Effector memory CD4-positive, alpha-beta T cell (primary cell): ENCODE results near the gene CDH13.

Experiments used
- DNase-seq, 3 donors: peaks; one replicate each; pipeline ENCODE4 v3.0.0-alpha.2; 2020
- H3K27ac ChIP-seq: 2 replicates; pipeline ENCODE4 v1.7.0; 2013; ENCODE audit warnings: mild to moderate bottlenecking, low read length, moderate library complexity; ENCODE audit not compliant: insufficient read depth, poor library complexity, severe bottlenecking
- H3K27me3 ChIP-seq: replicated peaks from 2 replicates; pipeline ENCODE4 v1.7.0; 2013; ENCODE audit warnings: mild to moderate bottlenecking, low read length; ENCODE audit not compliant: insufficient read depth, control insufficient read depth, poor library complexity, severe bottlenecking
- H3K36me3 ChIP-seq: 2 replicates; pipeline ENCODE4 v1.7.0; 2013; ENCODE audit warnings: mild to moderate bottlenecking, low read length, moderate library complexity; ENCODE audit not compliant: control insufficient read depth, insufficient read depth
- H3K4me1 ChIP-seq: 2 replicates; pipeline ENCODE4 v1.7.0; 2013; ENCODE audit warnings: low read length, mild to moderate bottlenecking; ENCODE audit not compliant: control insufficient read depth, insufficient read depth, poor library complexity, severe bottlenecking
- H3K4me3 ChIP-seq: 2 replicates; pipeline ENCODE4 v1.7.0; 2013; ENCODE audit warnings: low read length, low read depth, mild to moderate bottlenecking; ENCODE audit not compliant: insufficient read depth, poor library complexity, severe bottlenecking
- H3K9me3 ChIP-seq: 2 replicates; pipeline ENCODE4 v1.7.0; 2013; ENCODE audit warnings: mild to moderate bottlenecking, low read length, moderate library complexity; ENCODE audit not compliant: control insufficient read depth

Gene CDH13

DNA sequence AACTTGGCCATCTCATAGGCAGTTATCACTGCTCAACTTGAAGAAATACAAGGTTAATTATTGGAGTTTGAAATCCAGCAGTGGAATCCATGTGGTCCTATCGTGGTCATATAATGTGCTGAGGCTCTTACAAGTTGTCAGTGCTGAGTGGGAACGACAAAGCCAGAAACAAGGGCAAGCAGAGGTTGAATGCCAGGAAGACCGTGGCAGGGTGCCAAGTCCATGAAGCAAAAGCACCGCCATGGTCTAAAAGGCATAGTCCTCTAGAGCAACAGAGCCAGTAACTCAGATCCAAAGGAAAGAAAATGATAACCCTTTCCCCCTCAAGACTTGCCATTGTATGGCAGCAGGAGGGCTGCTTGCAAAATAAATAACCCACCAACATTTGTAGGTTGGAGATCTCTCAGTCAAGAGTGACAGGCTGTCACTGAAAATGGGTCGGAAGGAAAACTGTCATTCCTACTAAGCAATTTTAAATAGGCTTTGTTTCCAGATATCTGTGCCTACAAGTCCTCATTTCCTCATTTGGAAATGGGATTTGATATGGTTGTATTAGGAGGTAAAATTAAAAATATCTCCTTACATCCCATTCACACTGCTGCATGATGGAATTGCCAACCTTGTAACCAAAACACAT is 1144.7 kb downstream of the CDH13 start:
- Histone ChIP-seq H3K36me3 (no peaks in the 10 kb centered on the region), H3K4me3 (no peak overlapping the region), H3K27me3 (no peaks in the 10 kb centered on the region), H3K27ac (no peak overlapping the region), H3K9me3 (no peaks in the 10 kb centered on the region), H3K4me1 (no peaks in the 10 kb centered on the region)
- no peak for DNase-seq

DNA sequence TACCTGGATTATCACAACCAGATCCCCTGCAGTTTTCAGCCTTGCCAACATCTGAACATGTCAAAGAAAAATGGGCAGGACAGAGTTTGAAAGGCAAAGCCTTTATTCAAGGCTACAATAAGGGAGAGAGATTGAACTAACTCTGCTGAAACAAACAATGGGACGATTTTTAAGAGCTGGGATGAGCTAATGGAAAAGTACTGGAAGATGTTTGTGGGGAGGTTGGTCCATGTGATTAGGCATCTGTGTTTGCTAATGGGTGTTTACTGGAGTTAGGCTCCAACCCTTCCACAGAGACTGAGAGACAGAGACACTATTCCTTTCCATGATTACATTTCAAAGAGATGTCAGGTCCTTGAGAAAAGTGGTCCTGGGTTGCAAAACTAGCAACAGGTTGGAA is 1146.0 kb downstream of the CDH13 start:
- Histone ChIP-seq H3K9me3 (no peaks in the 10 kb centered on the region), H3K27ac (no peak overlapping the region), H3K4me3 (no peak overlapping the region), H3K27me3 (no peaks in the 10 kb centered on the region), H3K36me3 (no peaks in the 10 kb centered on the region), H3K4me1 (no peaks in the 10 kb centered on the region)
- DNase-seq, result no peak

DNA sequence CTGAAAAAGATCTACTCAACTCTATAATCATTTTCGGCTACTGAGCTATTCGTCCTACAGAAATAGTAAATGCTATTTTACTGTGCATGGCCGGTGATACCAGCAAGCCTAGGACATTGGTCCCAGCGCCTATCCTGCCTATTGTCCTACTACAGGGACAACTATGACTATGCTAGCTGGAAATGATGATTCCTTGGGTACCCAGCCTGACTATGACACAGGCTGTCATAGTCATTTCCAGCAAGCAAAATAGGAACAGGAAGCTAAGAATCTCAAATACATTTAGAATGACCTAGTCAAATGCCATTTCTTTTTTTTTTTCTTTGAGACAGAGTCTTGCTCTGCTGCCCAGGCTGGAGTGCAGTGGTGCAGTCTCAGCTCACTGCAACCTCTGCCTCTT is 1147.3 kb downstream of the CDH13 start:
- H3K4me3 ChIP-seq, result no peak overlapping the region
- no peaks in the 10 kb centered on the region for H3K9me3 ChIP-seq
- no peaks in the 10 kb centered on the region for H3K4me1 ChIP-seq
- H3K27ac ChIP-seq, result no peak overlapping the region
- no peaks in the 10 kb centered on the region for H3K27me3 ChIP-seq
- no peaks in the 10 kb centered on the region for H3K36me3 ChIP-seq
- DNase-seq, result no peak

DNA sequence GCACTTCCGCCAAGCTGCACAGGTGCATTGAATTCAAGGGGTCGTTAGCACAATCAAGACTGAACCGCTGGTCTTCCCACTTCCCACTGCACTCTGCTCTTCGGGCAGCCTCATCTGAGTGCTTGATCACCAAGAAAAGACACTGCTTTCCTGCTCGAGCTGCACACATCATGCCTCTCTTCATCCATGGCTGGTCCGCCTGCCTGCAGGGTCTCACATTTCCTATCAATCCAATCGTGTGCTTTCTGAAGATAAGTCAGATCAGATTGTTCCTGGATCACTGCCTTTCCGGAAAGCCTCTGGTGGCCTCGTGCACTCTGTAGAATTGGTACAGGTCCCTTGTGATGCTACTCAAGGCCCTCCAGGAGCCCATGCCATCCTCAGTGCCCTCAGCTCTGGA is 1150.2 kb downstream of the CDH13 start:
- Histone ChIP-seq H3K36me3 (no peaks in the 10 kb centered on the region), H3K9me3 (no peaks in the 10 kb centered on the region), H3K4me3 (no peak overlapping the region), H3K27ac (no peak overlapping the region), H3K4me1 (no peaks in the 10 kb centered on the region), H3K27me3 (no peaks in the 10 kb centered on the region)
- DNase-seq, result no peak

DNA sequence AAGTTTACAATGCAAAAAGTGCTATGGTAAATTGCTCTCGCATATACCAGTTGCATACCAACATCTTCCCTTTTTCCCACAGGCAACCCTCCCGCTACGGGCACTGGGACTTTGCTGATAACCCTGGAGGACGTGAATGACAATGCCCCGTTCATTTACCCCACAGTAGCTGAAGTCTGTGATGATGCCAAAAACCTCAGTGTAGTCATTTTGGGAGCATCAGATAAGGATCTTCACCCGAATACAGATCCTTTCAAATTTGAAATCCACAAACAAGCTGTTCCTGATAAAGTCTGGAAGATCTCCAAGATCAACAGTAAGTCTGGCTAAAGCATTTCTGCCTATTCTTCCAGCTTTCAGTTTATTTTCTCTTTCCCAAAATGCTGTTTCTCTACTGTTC is 1153.1 kb downstream of the CDH13 start:
- Histone ChIP-seq H3K4me1 (no peaks in the 10 kb centered on the region), H3K27me3 (no peaks in the 10 kb centered on the region), H3K36me3 (no peaks in the 10 kb centered on the region), H3K4me3 (no peak overlapping the region), H3K9me3 (no peaks in the 10 kb centered on the region), H3K27ac (no peak overlapping the region)
- DNase-seq, result no peak

DNA sequence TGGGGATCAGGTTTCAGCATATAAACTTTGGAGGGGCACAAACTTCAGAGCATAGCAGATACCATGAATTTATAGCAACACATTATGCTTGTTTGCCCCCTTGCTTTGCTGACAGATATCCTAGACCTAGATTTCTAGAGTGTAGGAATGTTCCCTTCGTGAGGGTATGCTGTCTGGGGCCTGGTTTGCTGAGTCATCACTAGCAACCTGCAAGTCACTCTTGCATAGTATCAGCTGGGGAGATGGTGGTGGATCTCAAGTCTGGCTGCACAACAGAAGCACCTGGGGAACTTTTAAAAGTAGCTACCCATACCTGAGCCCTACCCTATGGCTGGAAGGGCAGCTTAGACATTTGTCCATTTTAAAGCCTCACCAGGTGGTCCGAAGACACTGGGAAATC is 1158.7 kb downstream of the CDH13 start:
- H3K9me3 ChIP-seq, result no peaks in the 10 kb centered on the region
- no peak overlapping the region for H3K27ac ChIP-seq
- no peaks in the 10 kb centered on the region for H3K27me3 ChIP-seq
- DNase-seq, result no peak
- H3K4me1 ChIP-seq, result no peaks in the 10 kb centered on the region
- H3K4me3 ChIP-seq, result no peak overlapping the region
- no peaks in the 10 kb centered on the region for H3K36me3 ChIP-seq

DNA sequence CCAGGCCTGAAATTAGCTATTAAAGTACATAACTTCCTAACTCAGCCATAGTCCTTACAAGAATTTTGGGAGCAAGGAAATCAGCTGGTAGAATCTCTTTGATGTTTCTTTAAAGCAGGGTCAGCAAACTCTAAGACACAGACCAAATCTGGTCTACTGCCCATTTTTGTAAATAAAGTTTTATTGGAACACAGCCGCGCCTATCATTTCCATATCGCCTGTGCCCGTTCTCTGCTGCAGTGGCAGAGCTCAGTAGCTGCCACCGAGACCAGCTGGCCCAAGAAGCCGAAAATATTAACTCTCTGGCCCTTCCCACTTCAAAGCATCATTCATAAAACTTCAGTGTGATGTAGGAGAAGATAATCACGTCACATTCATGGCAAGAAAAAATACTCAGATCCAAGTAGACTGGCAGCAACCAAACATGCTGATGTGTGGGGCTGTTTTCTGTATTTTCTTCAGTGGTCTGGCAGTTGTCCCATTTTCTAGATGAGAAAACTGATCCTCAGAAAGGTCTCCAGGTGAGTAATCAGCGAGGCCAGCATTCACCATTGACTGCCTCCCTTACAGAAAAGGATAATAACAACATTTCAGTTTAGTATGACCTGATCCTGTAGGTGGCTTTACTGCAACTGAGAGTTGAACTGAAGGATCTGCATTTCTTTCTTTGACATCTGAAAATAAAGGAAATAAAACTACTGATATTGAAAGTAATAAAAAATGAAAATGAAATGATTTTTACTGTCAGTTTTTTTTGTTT is 1163.1 kb downstream of the CDH13 start:
- no peak for DNase-seq
- no peak overlapping the region for H3K27ac ChIP-seq
- no peaks in the 10 kb centered on the region for H3K36me3 ChIP-seq
- H3K9me3 ChIP-seq, result no peaks in the 10 kb centered on the region
- H3K4me1 ChIP-seq, result no peaks in the 10 kb centered on the region
- H3K27me3 ChIP-seq, result no peaks in the 10 kb centered on the region
- H3K4me3 ChIP-seq, result no peak overlapping the region

DNA sequence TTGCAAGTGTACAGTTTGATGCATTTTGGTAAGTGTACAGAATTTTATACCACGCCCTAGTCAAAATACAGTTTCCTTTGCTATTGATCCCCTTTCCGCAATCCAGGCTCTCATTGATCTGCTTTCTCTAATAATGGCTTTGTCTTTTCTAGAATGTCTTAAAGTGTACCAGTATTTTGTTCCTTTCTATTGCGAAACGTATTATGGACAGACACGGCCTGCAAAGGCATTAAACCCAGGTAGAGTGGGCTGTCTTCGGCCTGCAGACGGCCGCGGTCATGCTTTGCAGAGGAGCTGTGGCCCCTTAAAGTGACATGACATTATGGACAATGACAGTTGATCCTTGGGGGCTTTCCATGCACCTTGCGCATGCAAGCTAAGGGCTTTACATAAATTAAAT is 1165.1 kb downstream of the CDH13 start:
- Histone ChIP-seq H3K36me3 (no peaks in the 10 kb centered on the region), H3K27ac (no peak overlapping the region), H3K4me3 (no peak overlapping the region), H3K4me1 (no peaks in the 10 kb centered on the region), H3K27me3 (no peaks in the 10 kb centered on the region), H3K9me3 (no peaks in the 10 kb centered on the region)
- no peak for DNase-seq

DNA sequence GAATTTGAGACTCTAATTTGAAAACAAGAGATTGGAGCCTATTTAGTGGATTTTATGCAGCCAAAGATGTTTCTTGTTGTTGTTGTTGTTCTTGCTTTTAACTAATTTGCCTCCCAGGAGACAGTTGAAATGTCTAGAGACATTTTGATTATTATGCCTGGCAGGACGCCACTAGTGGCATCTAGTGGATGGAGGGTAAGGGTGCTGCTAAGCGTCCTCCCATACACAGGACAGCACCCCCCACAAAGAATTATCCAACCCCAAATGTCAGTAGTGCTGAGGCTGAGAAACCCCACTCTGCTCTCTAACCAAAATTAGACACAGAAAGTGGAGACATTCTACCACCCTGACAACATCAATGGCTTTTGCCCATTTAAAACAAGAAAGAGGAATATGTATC is 1165.6 kb downstream of the CDH13 start:
- Histone ChIP-seq H3K27ac (no peak overlapping the region), H3K4me1 (no peaks in the 10 kb centered on the region), H3K9me3 (no peaks in the 10 kb centered on the region), H3K36me3 (no peaks in the 10 kb centered on the region), H3K27me3 (no peaks in the 10 kb centered on the region), H3K4me3 (no peak overlapping the region)
- no peak for DNase-seq

DNA sequence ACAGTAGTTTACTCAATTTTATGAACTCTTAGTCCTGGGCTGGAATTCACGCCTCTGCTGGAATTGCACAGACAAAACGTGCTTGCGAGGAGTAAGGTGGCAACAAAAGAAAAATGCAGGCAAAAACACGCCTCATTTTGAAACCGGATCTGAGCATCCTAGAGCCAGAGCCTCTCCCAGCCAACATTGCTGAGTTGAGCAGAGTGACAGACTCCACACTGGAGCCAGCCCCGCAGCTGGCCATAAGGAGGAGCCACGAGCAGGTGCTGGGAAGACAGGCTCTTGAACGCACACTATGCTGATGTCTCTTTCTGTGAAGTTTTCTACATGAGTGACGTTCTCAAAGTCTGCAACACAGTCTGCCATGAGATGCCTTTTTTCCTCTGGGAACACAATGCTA is 1166.4 kb downstream of the CDH13 start:
- no peak overlapping the region for H3K27ac ChIP-seq
- H3K36me3 ChIP-seq, result no peaks in the 10 kb centered on the region
- H3K4me3 ChIP-seq, result no peak overlapping the region
- DNase-seq, result no peak
- no peaks in the 10 kb centered on the region for H3K4me1 ChIP-seq
- H3K9me3 ChIP-seq, result no peaks in the 10 kb centered on the region
- H3K27me3 ChIP-seq, result no peaks in the 10 kb centered on the region
